EH (cell line): ENCODE data around the gene DEPDC5.

Experiments used
- DNase-seq: peaks from one replicate; pipeline ENCODE4 v3.0.0-alpha.2; 2015; ENCODE audit warnings: low read depth

The DEPDC5 gene

DNA sequence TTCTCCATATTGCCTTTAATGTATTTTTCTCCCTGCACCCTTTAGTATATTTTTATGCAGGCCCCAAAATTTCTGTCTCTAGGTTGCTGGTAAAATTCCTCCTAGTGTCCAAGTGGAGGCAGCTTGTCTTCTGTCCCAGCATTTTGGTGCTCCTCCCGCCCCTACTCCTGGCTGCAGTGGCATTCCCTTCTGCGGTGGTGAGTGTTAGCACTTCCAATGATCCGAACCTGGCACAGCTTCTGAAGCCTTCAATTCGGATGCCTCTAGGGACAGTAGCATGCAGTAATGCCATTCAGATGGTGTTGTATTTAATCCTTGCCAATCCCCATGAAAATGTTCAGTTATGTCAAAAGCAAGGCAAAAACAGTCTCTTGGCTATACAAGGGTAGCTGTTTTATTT, 196.4 kb downstream of the DEPDC5 start:
- peak; percentile 35 for DNase-seq

DNA sequence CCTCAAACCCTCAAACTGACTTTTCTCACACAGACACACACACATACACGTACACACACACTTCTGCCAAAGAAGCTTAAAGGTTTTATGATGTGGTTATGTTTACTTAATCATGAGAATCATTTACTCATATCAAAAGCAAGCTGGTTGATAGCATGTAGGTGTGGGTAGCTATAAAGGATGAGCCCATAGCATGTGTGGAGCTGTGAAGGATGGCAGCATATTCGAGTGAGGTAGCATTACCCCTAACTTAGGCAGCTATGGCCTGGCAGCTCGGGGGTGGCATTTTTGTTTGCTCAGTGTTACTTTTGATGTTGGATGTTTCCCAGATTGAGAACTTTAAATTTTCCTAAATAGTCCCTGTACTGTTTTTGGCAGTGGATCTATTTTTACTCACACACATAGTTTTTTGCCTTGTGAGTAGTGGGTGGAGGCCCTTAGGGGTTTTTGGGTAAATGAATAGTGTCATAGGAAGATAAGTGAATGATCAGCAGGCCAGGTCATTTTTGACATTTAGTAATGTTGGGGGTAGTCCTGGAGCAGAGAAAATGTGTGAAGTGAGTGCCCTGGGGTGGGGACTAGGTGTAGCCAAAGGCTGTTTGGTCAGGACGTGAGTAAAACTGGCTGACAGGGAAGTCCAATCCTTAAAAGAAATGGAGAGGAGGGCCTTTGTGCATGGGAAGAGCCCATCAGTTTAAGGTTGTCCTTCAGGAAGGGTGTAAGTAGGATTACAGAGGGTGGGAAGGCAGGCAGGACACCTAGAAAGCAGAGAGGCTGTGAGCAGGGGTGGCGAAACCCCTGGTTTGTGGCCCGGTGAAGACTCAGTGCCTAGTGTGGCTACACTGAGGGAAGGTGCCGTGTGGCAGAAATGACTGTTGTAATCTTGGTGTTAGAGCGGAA, 197.6 kb downstream of the DEPDC5 start:
- DNase-seq, result peak; percentile 16

DNA sequence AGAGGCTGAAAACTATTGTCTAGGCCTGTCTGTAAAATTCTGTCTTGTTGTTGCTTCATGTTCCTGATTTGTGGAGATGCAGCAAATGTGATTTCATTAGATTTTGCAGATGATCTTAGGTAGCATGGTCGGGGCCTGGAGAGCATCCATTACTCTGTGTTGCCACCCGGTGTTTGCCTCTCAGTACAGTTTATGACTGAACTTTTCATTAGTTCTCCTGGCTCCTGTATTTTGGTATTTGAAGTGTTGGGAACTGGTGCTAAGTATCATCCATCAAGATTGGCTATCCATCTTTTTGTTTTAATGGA, 198.2 kb downstream of the DEPDC5 start:
- peak; percentile 25 for DNase-seq

DNA sequence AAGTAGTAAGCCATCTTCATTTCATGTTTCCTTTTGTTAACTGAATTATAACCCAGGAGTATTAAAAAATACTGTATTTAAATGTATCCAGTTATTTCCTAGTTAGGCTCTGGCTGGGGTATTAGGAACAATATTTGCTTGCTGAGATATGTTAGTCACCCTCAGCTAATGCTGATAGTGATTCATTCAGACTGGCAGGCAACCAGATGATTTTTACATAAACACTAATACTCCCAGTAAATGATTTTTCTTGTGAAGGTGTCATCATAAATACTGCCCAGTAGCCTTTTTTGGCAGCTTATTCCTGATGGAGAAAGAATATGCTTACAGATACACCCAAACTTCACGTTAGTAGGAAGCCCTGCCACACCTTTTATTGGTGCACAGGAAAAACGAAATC, 198.7 kb downstream of the DEPDC5 start:
- DNase-seq, result peak; percentile 90

DNA sequence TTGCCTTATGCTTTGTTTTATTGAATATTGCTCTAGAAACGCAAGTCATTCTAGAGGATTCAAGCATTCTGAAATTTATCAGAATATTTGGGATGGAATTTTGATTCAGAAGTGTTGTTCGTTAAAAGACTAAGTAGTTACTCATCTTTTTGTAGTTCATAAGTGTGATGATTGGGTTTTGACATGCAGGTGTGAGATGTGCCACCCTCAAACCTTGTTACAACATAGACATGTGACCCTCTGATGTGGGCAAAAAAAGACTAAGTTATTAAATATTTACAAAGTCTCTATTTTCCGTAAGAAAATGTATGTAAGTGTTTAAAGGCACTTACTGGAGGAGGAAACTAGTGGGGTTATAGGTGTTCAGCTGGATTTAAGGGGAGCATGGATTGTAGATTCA, 199.4 kb downstream of the DEPDC5 start:
- DNase-seq, result no peak

DNA sequence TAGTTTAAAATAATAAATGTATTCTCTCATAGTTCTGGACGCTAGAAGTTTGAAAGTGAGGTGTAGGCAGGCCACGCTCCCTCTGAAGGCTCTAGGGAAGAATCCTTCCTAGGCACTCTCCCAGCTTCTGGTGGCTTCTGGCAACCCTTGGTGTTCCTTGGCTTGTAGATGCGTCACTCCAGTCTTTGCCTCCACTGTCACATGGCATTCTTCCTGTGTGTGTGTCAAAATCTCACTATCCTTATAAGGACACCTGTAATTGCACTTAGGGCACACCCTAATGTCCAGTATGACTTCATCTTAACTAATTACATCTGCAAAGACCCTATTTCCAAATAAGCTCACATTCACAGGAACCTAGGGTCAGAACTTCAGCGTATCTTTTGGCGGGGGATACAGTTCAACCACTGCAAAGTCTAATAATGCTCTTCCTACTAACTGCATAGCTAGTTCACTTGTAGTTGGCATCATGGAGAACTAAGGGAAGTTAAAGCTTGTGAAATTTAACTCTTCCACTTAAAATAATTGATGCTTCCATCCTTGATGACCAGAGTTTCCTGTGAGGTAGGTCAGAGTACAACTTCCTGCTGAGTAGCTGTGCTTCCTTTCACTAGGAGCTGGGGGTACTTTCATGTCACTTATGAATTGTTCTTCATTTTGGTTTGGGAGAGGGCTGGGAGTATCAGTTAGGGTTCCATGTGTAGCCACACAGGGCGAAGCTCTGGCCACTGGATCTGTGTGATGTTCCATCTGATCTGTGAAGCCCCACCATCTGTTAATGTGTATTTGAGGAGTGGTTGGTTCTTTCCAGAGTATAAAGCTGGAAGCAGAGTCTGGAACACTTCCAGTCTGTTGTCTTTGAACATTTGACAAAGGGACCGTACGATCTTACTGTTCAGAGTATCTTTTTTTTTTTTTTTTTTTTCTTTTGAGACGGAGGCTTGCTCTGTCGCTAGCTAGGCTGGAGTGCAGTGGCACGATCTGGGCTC, 201.0 kb downstream of the DEPDC5 start:
- peak; percentile 51 for DNase-seq

DNA sequence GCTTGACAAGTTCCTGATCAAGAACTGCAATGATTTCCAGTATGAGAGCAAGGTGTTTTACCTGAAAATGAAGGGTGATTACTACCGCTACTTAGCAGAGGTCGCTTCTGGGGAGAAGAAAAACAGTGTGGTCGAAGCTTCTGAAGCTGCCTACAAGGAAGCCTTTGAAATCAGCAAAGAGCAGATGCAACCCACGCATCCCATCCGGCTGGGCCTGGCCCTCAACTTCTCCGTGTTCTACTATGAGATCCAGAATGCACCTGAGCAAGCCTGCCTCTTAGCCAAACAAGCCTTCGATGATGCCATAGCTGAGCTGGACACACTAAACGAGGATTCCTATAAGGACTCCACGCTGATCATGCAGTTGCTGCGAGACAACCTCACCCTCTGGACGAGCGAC, 202.5 kb downstream of the DEPDC5 start:
- DNase-seq, result no peak
